GM12873 (cell line): Measurements from ENCODE around the gene ZCWPW2.
A peak's percentile ranks its signal among the peaks of the same experiment; 100 is the strongest.

Experiments
- CTCF ChIP-seq: IDR thresholded peaks from 2 replicates; pipeline ENCODE4 v1.5.1; 2012; ENCODE audit warnings: low read depth, mild to moderate bottlenecking, moderate library complexity, low read length, control low read depth; ENCODE audit not compliant: insufficient read depth; ENCODE audit errors: missing control alignments

Gene ZCWPW2

GRCh38 chr3:28317438-28318022 lies 31.0 kb upstream of the ZCWPW2 start:
- TF ChIP-seq CTCF: peak; percentile 62

GRCh38 chr3:28320981-28321380 lies 27.5 kb upstream of the ZCWPW2 start:
- TF ChIP-seq CTCF: no peak

GRCh38 chr3:28322464-28322863 lies 26.1 kb upstream of the ZCWPW2 start:
- no peak for TF ChIP-seq CTCF

- no peak for TF ChIP-seq CTCF
Measured at GRCh38 chr3:28326458-28326926, 22.0 kb upstream of the ZCWPW2 start.

- peak; percentile 45 for TF ChIP-seq CTCF
Measured at GRCh38 chr3:28328188-28329151, 20.1 kb upstream of the ZCWPW2 start.

GRCh38 chr3:28334552-28334951 lies 14.0 kb upstream of the ZCWPW2 start:
- TF ChIP-seq CTCF: no peak

- TF ChIP-seq CTCF: no peak
Measured at GRCh38 chr3:28335246-28335645, 13.3 kb upstream of the ZCWPW2 start.
